ENCODE results near the gene BORCS8.
"Not testable (repeated sequence)": the region's sequence is repeated elsewhere in the genome, so short reads cannot be mapped to it uniquely, and the experiment has no call there.

The BORCS8 gene

DNA sequence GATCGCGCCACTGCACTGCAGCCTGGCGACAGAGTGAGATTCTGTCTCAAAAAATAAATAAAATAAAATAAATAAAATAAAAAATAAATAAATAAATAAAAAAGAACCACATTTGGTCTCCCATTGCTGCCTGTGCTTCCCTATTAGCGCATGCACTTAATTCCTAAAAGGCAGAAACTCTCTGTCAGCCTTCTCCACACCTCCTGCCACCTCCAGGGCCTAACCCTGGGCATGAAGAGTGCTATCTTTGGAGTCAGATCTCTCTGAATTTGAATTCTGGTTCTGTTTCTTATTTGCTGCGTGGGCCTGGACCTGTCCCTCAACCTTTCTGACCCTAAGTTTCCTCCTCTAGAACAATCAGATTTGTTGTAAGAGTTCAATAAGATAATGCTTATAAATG lies 31.1 kb upstream of the BORCS8 start:
- H3K36me3 ChIP-seq: no peaks in the 10 kb centered on the region
- TF ChIP-seq, protein P1, sequence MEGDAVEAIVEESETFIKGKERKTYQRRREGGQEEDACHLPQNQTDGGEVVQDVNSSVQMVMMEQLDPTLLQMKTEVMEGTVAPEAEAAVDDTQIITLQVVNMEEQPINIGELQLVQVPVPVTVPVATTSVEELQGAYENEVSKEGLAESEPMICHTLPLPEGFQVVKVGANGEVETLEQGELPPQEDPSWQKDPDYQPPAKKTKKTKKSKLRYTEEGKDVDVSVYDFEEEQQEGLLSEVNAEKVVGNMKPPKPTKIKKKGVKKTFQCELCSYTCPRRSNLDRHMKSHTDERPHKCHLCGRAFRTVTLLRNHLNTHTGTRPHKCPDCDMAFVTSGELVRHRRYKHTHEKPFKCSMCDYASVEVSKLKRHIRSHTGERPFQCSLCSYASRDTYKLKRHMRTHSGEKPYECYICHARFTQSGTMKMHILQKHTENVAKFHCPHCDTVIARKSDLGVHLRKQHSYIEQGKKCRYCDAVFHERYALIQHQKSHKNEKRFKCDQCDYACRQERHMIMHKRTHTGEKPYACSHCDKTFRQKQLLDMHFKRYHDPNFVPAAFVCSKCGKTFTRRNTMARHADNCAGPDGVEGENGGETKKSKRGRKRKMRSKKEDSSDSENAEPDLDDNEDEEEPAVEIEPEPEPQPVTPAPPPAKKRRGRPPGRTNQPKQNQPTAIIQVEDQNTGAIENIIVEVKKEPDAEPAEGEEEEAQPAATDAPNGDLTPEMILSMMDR (IDR thresholded peaks at IDR 0.05): no peak

DNA sequence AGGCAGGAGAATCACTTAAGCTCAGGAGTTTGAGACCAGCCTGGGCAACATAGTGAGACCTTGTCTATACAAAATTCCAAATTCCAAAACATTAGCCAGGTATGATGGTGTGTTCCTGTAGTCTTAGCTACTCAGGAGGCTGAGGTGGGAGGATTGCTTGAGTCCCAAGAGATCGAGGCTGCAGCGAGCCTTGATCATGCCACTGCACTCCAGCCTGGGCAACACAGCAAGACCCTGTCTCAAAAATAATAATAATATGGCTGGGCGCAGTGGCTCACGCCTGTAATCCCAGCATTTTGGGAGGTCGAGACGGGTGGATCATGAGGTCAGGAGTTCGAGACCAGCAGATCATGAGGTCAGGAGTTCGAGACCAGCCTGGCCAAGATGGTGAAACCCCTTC lies 29.0 kb upstream of the BORCS8 start:
- H3K9me3 ChIP-seq; H3K36me3 ChIP-seq; H3K4me3 ChIP-seq (ENCODE audit: low read depth in 1 of 2, low read length in 1 of 2); H3K27ac ChIP-seq: not testable (repeated sequence)
- peaks cover 10 to 11% of the 10 kb centered on the region in 2 experiments for H3K4me1 ChIP-seq (ENCODE audit: control insufficient read depth in 1 of 2, insufficient read depth in 1 of 2, low read depth in 1 of 2, low read length in 1 of 2)
- H3K27me3 ChIP-seq: peaks cover 85% of the 10 kb centered on the region

More for the DNA sequence above, 31.1 kb upstream of the BORCS8 start:
- Histone ChIP-seq H3K27me3 (peaks cover 84% of the 10 kb centered on the region), H3K4me1 (ENCODE audit: control insufficient read depth in 1 of 2, insufficient read depth in 1 of 2, low read depth in 1 of 2, low read length in 1 of 2) (peaks cover 10 to 11% of the 10 kb centered on the region in 2 experiments), H3K27ac (no peak overlapping the region), H3K9me3 (no peaks in the 10 kb centered on the region), H3K4me3 (ENCODE audit: low read depth in 1 of 2, low read length in 1 of 2) (no peak overlapping the region)

DNA sequence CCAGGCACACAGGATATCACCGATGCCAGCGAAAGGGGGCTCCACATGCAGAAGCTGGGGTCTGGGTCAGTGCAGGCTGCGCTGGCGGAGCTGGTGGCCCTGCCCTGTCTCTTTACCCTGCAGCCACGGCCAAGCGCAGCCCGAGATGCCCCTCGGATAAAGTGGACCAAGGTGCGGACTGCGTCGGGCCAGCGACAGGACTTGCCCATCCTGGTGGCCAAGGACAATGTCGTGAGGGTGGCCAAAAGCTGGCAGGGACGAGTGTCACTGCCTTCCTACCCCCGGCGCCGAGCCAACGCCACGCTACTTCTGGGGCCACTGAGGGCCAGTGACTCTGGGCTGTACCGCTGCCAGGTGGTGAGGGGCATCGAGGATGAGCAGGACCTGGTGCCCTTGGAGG lies 27.0 kb upstream of the BORCS8 start:
- TF ChIP-seq, protein P1 (IDR thresholded peaks at IDR 0.05): no peak
- no peaks in the 10 kb centered on the region for H3K36me3 ChIP-seq
- peaks cover 85% of the 10 kb centered on the region for H3K27me3 ChIP-seq
- no peaks in the 10 kb centered on the region for H3K9me3 ChIP-seq
- H3K27ac ChIP-seq: no peak overlapping the region
- no peak overlapping the region for H3K4me3 ChIP-seq (ENCODE audit: low read depth in 1 of 2, low read length in 1 of 2)
- no peaks in the 10 kb centered on the region for H3K4me1 ChIP-seq (ENCODE audit: control insufficient read depth in 1 of 2, insufficient read depth in 1 of 2, low read depth in 1 of 2, low read length in 1 of 2)

DNA sequence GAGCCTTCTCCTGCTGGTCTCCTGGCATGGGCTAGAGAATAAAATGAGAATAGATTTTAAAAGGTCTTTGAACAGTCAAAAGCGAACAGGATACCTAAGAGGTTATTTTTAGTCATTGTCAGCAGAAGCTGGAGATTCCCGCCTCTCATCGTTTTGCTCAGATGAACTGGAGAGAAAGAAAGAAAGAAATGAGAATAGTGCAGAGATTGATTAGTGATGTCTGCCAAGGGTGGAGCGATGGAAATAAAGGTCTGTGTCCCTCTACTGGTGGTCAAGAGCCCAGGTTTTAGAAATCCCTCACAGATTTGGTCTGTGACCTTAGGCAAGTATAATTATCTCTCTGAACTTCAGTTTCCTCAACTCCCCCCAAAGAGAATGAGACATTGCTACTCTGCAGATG lies 25.1 kb upstream of the BORCS8 start:
- H3K4me1 ChIP-seq (ENCODE audit: control insufficient read depth in 1 of 2, insufficient read depth in 1 of 2, low read depth in 1 of 2, low read length in 1 of 2): no peaks in the 10 kb centered on the region
- no peak overlapping the region for H3K27ac ChIP-seq
- no peak overlapping the region for H3K4me3 ChIP-seq (ENCODE audit: low read depth in 1 of 2, low read length in 1 of 2)
- no peaks in the 10 kb centered on the region for H3K9me3 ChIP-seq
- H3K36me3 ChIP-seq: no peaks in the 10 kb centered on the region
- TF ChIP-seq, protein P1 (IDR thresholded peaks at IDR 0.05): no peak
- peaks cover 87% of the 10 kb centered on the region for H3K27me3 ChIP-seq

DNA sequence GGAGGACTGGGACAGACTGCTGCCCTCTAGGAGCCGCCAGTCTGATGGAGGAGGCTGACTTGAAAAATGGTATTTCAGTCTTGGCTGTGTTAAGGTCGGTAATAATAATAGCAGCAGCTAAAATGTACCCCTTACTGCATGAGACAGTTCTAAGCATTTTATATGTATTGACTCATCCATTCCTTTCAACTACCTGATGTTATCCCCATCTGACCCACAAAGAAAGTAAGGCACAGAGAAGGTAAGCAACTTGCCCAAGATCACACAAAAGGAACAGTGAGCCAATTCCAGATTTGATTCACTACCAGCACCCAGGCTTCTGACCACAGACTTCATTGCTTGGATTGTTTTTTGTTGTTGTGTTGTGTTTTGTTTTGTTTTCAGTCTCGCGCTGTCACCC lies 23.8 kb upstream of the BORCS8 start:
- H3K27me3 ChIP-seq: peaks cover 88% of the 10 kb centered on the region

DNA sequence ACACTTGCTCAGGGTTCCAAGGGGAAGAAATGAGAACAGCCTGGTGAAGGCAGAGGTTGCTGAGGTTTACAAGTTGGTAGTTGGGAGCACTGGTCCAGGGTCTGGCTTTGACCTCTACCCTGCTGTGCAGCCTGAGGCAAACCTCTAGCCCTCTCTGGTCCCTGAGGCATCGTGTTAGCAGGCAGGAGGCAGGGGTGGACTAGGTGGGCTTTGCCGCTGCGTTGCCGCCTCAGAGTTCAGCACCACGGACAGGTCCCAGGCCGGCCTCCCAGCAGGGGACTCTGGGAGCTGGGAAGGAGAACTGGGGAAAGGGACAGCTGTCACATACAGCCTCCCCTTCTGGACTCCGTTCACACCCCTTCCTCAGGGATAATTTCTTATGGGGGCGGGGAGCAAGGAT lies 22.9 kb upstream of the BORCS8 start:
- no peak overlapping the region for H3K4me3 ChIP-seq (ENCODE audit: low read depth in 1 of 2, low read length in 1 of 2)
- H3K27ac ChIP-seq: no peak overlapping the region
- peaks cover 93% of the 10 kb centered on the region for H3K27me3 ChIP-seq
- H3K4me1 ChIP-seq (ENCODE audit: control insufficient read depth in 1 of 2, insufficient read depth in 1 of 2, low read depth in 1 of 2, low read length in 1 of 2): no peaks in the 10 kb centered on the region
- TF ChIP-seq, protein P1 (IDR thresholded peaks at IDR 0.05): no peak
- H3K9me3 ChIP-seq: no peaks in the 10 kb centered on the region
- no peaks in the 10 kb centered on the region for H3K36me3 ChIP-seq

More for the DNA sequence above, 23.8 kb upstream of the BORCS8 start:
- Histone ChIP-seq H3K4me3 (ENCODE audit: low read depth in 1 of 2, low read length in 1 of 2) (no peak overlapping the region), H3K9me3 (no peaks in the 10 kb centered on the region), H3K36me3 (no peaks in the 10 kb centered on the region), H3K4me1 (ENCODE audit: control insufficient read depth in 1 of 2, insufficient read depth in 1 of 2, low read depth in 1 of 2, low read length in 1 of 2) (no peaks in the 10 kb centered on the region), H3K27ac (no peak overlapping the region)
- TF ChIP-seq, protein P1 (IDR thresholded peaks at IDR 0.05): no peak
